Activated gamma-delta T cell treated with Interleukin-2 at 50 U/mL for 16 hours (primary cell): ENCODE results near the gene FOXL3.
"Not testable (repeated sequence)": the region's sequence is repeated elsewhere in the genome, so short reads cannot be mapped to it uniquely, and the experiment has no call there.

Experiments
- DNase-seq: peaks from one replicate; pipeline ENCODE4 v3.0.0-alpha.2; 2020

Gene FOXL3

GRCh38 chr7:292226-292625 lies 2.3 kb downstream of the FOXL3 start:
- no peak for DNase-seq

- no peak for DNase-seq
Measured at GRCh38 chr7:292826-293225, 2.9 kb downstream of the FOXL3 start.

GRCh38 chr7:293681-294439 lies 3.9 kb downstream of the FOXL3 start:
- no peak for DNase-seq

- DNase-seq: no peak
Measured at GRCh38 chr7:294440-295154, 4.6 kb downstream of the FOXL3 start.

GRCh38 chr7:295155-296154 lies 5.5 kb downstream of the FOXL3 start:
- no peak for DNase-seq

GRCh38 chr7:296373-296945 lies 6.5 kb downstream of the FOXL3 start:
- DNase-seq: no peak

GRCh38 chr7:297141-297540 lies 7.2 kb downstream of the FOXL3 start:
- not testable (repeated sequence) for DNase-seq

GRCh38 chr7:297611-298374 lies 7.8 kb downstream of the FOXL3 start:
- no peak for DNase-seq

- no peak for DNase-seq
Measured at GRCh38 chr7:298375-298702, 8.4 kb downstream of the FOXL3 start.

- no peak for DNase-seq
Measured at GRCh38 chr7:298743-299142, 8.8 kb downstream of the FOXL3 start.

- DNase-seq: no peak
Measured at GRCh38 chr7:299169-299568, 9.2 kb downstream of the FOXL3 start.

GRCh38 chr7:299628-300027 lies 9.7 kb downstream of the FOXL3 start:
- no peak for DNase-seq

- no peak for DNase-seq
Measured at GRCh38 chr7:300048-300447, 10.1 kb downstream of the FOXL3 start.

- no peak for DNase-seq
Measured at GRCh38 chr7:300546-301290, 10.7 kb downstream of the FOXL3 start.

GRCh38 chr7:301291-302053 lies 11.5 kb downstream of the FOXL3 start:
- no peak for DNase-seq

- DNase-seq: no peak
Measured at GRCh38 chr7:302054-302992, 12.4 kb downstream of the FOXL3 start.

- DNase-seq: no peak
Measured at GRCh38 chr7:303425-303824, 13.5 kb downstream of the FOXL3 start.

GRCh38 chr7:303884-304573 lies 14.1 kb downstream of the FOXL3 start:
- DNase-seq: no peak
